ENCODE measurements around the gene IFNAR1.

Gene IFNAR1

DNA sequence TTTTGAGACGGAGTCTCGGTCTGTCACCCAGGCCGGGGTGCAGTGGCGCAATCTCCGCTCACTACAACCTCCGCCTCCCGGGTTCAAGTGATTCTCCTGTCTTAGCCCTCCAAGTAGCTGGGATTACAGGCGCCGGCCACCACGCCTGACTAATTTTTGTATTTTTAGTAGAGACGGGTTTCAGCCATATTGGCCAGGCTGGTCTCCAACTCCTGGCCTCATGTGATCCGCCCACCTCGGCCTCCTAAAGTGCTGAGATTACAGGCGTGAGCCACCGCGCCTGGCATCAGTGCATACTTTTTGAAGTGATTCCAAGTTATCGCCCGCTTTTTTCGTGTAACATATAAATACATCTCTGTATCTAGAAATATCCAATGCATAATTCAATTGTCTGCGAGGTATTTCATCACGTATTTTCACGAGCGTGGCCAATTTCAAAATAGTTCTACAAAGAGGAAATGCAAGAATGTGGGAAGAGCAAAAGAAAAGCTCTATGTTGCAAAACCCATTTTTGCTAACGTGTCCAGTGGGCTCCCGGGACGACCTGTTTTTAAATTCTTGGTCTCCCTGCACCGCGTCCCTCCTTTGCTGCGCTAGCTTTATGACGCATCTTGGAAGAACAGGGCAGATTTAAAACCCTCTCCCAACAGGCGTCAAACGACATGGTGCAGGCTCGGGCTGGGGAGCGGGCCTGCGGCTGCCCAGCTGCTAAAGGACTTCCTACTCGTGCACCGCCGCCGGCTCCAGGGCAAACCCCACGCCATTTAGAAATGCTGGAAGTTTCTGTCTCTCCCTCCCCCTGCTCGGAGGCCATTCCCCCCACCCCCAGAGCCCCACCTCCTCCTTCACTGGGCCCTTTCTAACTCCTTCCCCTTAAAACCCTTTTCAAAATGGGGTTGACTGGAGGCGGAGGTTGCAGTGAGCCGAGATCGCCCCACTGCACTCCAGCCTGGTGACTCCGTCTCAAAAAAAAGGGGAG, 77.5 kb downstream of the IFNAR1 start:
- DNase-seq (ENCODE audit: low read depth) = no peak

DNA sequence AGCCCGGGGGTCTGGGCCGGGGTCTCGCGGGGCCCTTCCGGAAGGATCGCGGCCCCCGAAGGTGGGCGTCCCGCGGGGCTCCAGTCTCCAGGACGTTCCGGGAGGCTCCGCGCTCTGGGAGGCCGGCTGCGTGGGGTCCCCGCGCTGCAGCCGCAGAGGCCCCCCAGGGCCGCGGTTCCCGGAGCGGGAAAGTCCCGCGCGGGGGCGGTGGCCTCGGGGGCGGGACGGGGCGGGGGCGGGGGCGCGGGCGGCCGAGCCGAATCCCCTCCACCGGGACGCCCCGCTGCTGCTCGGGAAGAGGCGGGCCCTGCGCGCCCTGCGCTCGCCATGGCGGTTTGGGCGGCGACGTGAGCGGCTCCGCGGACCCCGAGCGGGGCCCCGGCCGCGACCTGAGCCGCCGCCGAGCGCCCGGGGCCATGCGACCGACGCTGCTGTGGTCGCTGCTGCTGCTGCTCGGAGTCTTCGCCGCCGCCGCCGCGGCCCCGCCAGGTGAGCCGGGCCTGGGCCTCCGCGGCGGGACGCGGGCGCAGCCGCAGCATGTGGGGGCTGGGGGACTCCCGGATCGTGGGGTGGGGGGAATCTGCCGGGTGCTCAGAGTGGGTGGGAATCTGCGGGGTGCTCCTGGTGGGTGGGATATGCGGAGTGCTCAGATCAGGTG, 78.5 kb downstream of the IFNAR1 start, which contains the start of gene IFNGR2:
IFNGR2 (plus strand) TSS at position 286 of the 658 bp plus-strand sequence; CDS start at position 417, 131 bp downstream.
- peak; percentile 38 for DNase-seq (ENCODE audit: low read depth)

DNA sequence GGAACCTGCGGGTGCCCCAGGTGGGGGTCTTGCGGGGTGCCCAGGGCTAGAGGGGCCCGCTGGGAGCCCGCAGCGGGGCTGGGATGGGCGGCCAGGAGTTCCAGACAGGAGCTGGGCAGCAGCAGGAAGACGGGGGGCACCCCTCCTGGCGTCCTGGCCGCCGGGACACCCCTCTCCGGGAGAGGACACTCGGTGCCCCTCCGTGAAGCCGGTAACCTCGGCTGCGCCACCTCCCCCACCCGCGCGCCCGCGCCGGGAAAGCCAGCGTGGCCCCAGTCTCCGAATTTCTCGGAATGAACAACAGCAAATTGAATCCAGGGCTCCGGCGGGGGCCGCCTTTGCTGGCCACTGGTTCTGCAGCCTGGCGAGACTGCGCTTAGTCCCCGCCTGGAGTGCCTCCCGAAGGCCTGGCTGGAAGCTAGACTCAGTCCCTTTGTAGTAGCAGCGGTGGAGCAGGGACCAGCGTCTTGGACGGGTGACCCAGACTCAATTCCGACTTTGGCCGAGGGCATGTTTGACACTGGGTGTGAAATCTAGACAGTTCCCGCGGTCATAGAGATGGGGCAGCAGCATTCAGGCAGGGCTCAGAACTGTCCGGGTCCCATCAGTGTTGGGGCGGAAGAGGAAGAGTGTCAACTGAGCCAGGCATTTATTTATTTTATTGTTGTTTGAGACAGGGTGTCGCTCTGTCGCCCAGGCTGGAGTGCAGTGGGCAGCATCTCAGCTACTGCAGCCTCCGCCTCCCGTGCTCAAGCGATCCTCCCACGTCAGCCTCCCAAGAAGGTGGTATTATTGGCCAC, 79.2 kb downstream of the IFNAR1 start:
- no peak for DNase-seq (ENCODE audit: low read depth)

DNA sequence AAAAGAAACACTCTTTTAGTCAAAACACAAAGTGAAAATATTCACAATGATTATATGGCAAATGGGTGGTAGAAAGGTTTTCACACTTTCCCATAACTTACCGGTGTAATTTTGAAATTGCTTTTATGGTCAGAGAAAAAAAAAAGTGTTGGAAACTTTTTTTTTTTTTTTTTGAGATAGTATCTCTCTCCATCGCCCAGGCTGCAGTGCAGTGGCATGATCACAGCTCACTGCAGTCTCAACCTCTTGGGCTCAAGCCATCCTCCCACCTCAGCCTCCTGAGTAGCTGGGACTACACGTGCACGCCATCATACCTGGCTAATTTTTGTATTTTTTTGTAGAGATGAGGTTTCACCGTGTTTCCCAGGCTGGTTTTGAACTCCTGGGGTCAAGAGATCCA, 81.7 kb downstream of the IFNAR1 start:
- no peak for DNase-seq (ENCODE audit: low read depth)
